ENCODE results near the gene SLC24A1. TPM values are rescaled to one million over a fixed set of nuclear protein-coding genes. Genes with fewer than 3 reads are reported as not detected.

Gene SLC24A1
- total and polyA plus RNA-seq, 2 of the 4 experiments (the other 2 are of a cell fraction): 3.6 to 4.9 TPM

GRCh38 chr15:65655457-65655856, 33.7 kb downstream of the SLC24A1 start:
- TF ChIP-seq POLR2A (IDR thresholded peaks at IDR 0.05; ENCODE audit: low read depth, low read length) (no peak), RCOR1 (IDR thresholded peaks at IDR 0.05; ENCODE audit: insufficient replicate concordance, low read length) (no peak), NFE2L2 (IDR thresholded peaks at IDR 0.05; ENCODE audit: low read depth, low read length) (no peak), RFX5 (IDR thresholded peaks at IDR 0.05; ENCODE audit: low read depth, low read length) (no peak), SMC3 (IDR thresholded peaks at IDR 0.05; ENCODE audit: low read depth, low read length) (no peak), CEBPB (IDR thresholded peaks at IDR 0.05; ENCODE audit: low read depth, low read length) (no peak)
- TF ChIP-seq, protein P1, sequence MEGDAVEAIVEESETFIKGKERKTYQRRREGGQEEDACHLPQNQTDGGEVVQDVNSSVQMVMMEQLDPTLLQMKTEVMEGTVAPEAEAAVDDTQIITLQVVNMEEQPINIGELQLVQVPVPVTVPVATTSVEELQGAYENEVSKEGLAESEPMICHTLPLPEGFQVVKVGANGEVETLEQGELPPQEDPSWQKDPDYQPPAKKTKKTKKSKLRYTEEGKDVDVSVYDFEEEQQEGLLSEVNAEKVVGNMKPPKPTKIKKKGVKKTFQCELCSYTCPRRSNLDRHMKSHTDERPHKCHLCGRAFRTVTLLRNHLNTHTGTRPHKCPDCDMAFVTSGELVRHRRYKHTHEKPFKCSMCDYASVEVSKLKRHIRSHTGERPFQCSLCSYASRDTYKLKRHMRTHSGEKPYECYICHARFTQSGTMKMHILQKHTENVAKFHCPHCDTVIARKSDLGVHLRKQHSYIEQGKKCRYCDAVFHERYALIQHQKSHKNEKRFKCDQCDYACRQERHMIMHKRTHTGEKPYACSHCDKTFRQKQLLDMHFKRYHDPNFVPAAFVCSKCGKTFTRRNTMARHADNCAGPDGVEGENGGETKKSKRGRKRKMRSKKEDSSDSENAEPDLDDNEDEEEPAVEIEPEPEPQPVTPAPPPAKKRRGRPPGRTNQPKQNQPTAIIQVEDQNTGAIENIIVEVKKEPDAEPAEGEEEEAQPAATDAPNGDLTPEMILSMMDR (conservative IDR thresholded peaks at IDR 0.05; ENCODE audit: low read depth, low read length): no peak
- Histone ChIP-seq H3K27ac (ENCODE audit: insufficient read depth, low read length) (no peak overlapping the region), H3K36me3 (ENCODE audit: control insufficient read depth, insufficient read depth, low read length) (peaks cover 11% of the 10 kb centered on the region), H3K4me1 (ENCODE audit: control insufficient read depth, insufficient read depth, low read length) (peaks cover 17% of the 10 kb centered on the region), H2AFZ (replicated peaks; ENCODE audit: low read length, poor library complexity) (no peak overlapping the region), H4K20me1 (ENCODE audit: insufficient read depth, low read length) (no peaks in the 10 kb centered on the region), H3K79me1 (ENCODE audit: low read depth in 1 of 2, low read length in 2 of 2) (no peaks in the 10 kb centered on the region), H2AK9ac (replicated peaks; ENCODE audit: low read depth, low read length, poor library complexity) (no peak overlapping the region), H3K9me1 (ENCODE audit: insufficient read depth, low read length) (peaks cover 17% of the 10 kb centered on the region), H2BK15ac (ENCODE audit: low read depth, low read length) (no peak overlapping the region), H3K4ac (ENCODE audit: low read depth, low read length) (no peak overlapping the region), H2AK5ac (ENCODE audit: low read depth, low read length) (no peak overlapping the region), H2BK20ac (ENCODE audit: low read depth, low read length) (no peak overlapping the region), H3K4me3 (ENCODE audit: insufficient read depth, low read depth, low read length) (no peak overlapping the region), H4K8ac (ENCODE audit: low read depth in 2 of 2, low read length in 2 of 2) (no peak overlapping the region), H3K18ac (ENCODE audit: low read depth, low read length) (no peak overlapping the region), H3K27me3 (ENCODE audit: control insufficient read depth, insufficient read depth, low read length) (no peaks in the 10 kb centered on the region), H3K9me3 (ENCODE audit: control insufficient read depth, insufficient read depth, low read length) (no peaks in the 10 kb centered on the region), H3K23ac (ENCODE audit: low read depth, low read length) (no peak overlapping the region), H3K14ac (replicated peaks; ENCODE audit: low read depth, low read length) (no peak overlapping the region), H4K5ac (ENCODE audit: low read depth, low read length) (no peak overlapping the region), H2BK120ac (ENCODE audit: low read depth, low read length) (no peak overlapping the region), H3K9ac (ENCODE audit: low read depth, low read length) (no peak overlapping the region), H4K91ac (ENCODE audit: insufficient read depth, low read depth, low read length) (no peak overlapping the region), H2BK5ac (ENCODE audit: low read depth, low read length, poor library complexity, severe bottlenecking) (no peak overlapping the region), H3K4me2 (ENCODE audit: low read depth, low read length) (no peak overlapping the region), H3K56ac (ENCODE audit: extremely low read depth, insufficient read depth, low read length) (no peak overlapping the region)
- ChIA-PET POLR2A (ENCODE audit: unreplicated experiment) (no interaction called here), CTCF (no interaction called here)
- no peak for DNase-seq
- in situ Hi-C loops (cut with MboI; ENCODE audit: low sequenced_read_pairs): no loop called here
- dilution Hi-C loops (cut with HindIII; ENCODE audit: low sequenced_read_pairs, unreplicated experiment): no loop called here
- no TSS peak for BruUV-seq (replicated peaks)
- ATAC-seq (ENCODE audit: low read depth): no peak
- intact Hi-C loops (cut with micrococcal nuclease): no loop called here
- no CpG with 5 or more reads among the region's 4 CpGs for WGBS, 2 experiments (ENCODE audit: extremely low coverage in 2 of 2, insufficient read length in 1 of 2)
